GM12872 (cell line): ENCODE measurements around the gene SLC9A8.
A peak's percentile ranks its signal among the peaks of the same experiment; 100 is the strongest.

ENCODE experiments used
- CTCF ChIP-seq: IDR thresholded peaks from 3 replicates; pipeline ENCODE4 v1.5.1; 2011; ENCODE audit warnings: low read depth, mild to moderate bottlenecking, low read length, moderate library complexity; ENCODE audit not compliant: insufficient read depth

The SLC9A8 gene

GRCh38 chr20:49843770-49844380 lies 31.2 kb downstream of the SLC9A8 start:
- TF ChIP-seq CTCF = no peak

GRCh38 chr20:49845060-49845459 lies 32.4 kb downstream of the SLC9A8 start:
- no peak for TF ChIP-seq CTCF

- peak; percentile 69 for TF ChIP-seq CTCF
Observed at GRCh38 chr20:49846206-49846807, 33.7 kb downstream of the SLC9A8 start.

GRCh38 chr20:49850463-49851230 lies 38.0 kb downstream of the SLC9A8 start:
- TF ChIP-seq CTCF = no peak

GRCh38 chr20:49851231-49851705 lies 38.6 kb downstream of the SLC9A8 start:
- no peak for TF ChIP-seq CTCF

- no peak for TF ChIP-seq CTCF
Observed at GRCh38 chr20:49851991-49852390, 39.4 kb downstream of the SLC9A8 start.

- TF ChIP-seq CTCF = no peak
Observed at GRCh38 chr20:49852522-49853080, 40.0 kb downstream of the SLC9A8 start.
